Keratinocyte (primary cell): Measurements from ENCODE around the gene PTPRT. TPM values are rescaled to one million over a fixed set of nuclear protein-coding genes. Genes with fewer than 3 reads are reported as not detected.
A peak's percentile ranks its signal among the peaks of the same experiment; 100 is the strongest.

Source experiments
- DNase-seq: peaks from one replicate; pipeline ENCODE4 v3.0.0-alpha.2; 2011; ENCODE audit warnings: low read depth, missing footprints, low spot score
- FAIRE-seq: peaks from 2 replicates; lab custom pipeline; 2011; peaks lifted over from hg19 to GRCh38; lab: Jason Lieb, UNC
- H2AFZ ChIP-seq: 2 replicates; pipeline ENCODE4 v1.6.0; 2012; ENCODE audit warnings: low read length, control low read depth, inconsistent platforms; ENCODE audit not compliant: control insufficient read depth
- H3K27ac ChIP-seq: 2 replicates; pipeline ENCODE4 v1.5.1; 2011; ENCODE audit warnings: low read length; ENCODE audit not compliant: control insufficient read depth, insufficient read depth
- H3K27me3 ChIP-seq: 3 replicates; pipeline ENCODE4 v1.6.0; 2011; ENCODE audit warnings: low read length; ENCODE audit not compliant: control insufficient read depth, insufficient read depth; ENCODE audit errors: extremely low read depth
- H3K36me3 ChIP-seq, 2 experiments: 2 replicates in 1 of 2; 3 replicates in 1 of 2; pipeline ENCODE4 v1.5.1; 2011; ENCODE audit warnings: low read length in 2 of 2, mild to moderate bottlenecking in 1 of 2; ENCODE audit not compliant: control insufficient read depth in 2 of 2, insufficient read depth in 2 of 2; ENCODE audit errors: extremely low read depth in 1 of 2
- H3K4me1 ChIP-seq: 3 replicates; pipeline ENCODE4 v1.5.1; 2011; ENCODE audit warnings: low read length; ENCODE audit not compliant: control insufficient read depth, insufficient read depth; ENCODE audit errors: extremely low read depth
- H3K4me2 ChIP-seq: 3 replicates; pipeline ENCODE4 v1.6.0; 2011; ENCODE audit warnings: low read depth, low read length; ENCODE audit not compliant: control insufficient read depth, insufficient read depth; ENCODE audit errors: extremely low read depth
- H3K4me3 ChIP-seq, 3 experiments: fragments of 200-600 bp in 1 of 3; sonication (generic) in 1 of 3; 2 replicates in 2 of 3; 3 replicates in 1 of 3; pipeline ENCODE4 v1.5.1; 2011 to 2016; ENCODE audit warnings: low read length in 3 of 3, mild to moderate bottlenecking in 3 of 3, control low read depth in 2 of 3, inconsistent platforms in 1 of 3, low read depth in 1 of 3, mixed read lengths in 1 of 3, mixed run types in 1 of 3, moderate library complexity in 1 of 3; ENCODE audit not compliant: control insufficient read depth in 2 of 3, insufficient read depth in 2 of 3; ENCODE audit errors: extremely low read depth in 1 of 3
- H3K79me2 ChIP-seq: 2 replicates; pipeline ENCODE4 v1.6.0; 2012; ENCODE audit warnings: low read length; ENCODE audit not compliant: control insufficient read depth, insufficient read depth
- H3K9ac ChIP-seq: 3 replicates; pipeline ENCODE4 v1.6.0; 2011; ENCODE audit warnings: low read length; ENCODE audit not compliant: control insufficient read depth, insufficient read depth; ENCODE audit errors: extremely low read depth
- H3K9me1 ChIP-seq: 3 replicates; pipeline ENCODE4 v1.6.0; 2011; ENCODE audit warnings: low read length; ENCODE audit not compliant: control insufficient read depth, insufficient read depth; ENCODE audit errors: extremely low read depth
- H3K9me3 ChIP-seq: 2 replicates; pipeline ENCODE4 v1.5.1; 2012; ENCODE audit warnings: low read depth, low read length; ENCODE audit not compliant: control insufficient read depth
- H4K20me1 ChIP-seq: 3 replicates; pipeline ENCODE4 v1.6.0; 2011; ENCODE audit warnings: low read length; ENCODE audit not compliant: control insufficient read depth, insufficient read depth; ENCODE audit errors: extremely low read depth
- CTCF ChIP-seq, 3 experiments: IDR thresholded peaks in 1 of 3; conservative IDR thresholded peaks in 1 of 3; optimal IDR thresholded peaks in 1 of 3; 2 replicates in 2 of 3; 3 replicates in 1 of 3; pipeline versions ENCODE3 to v1.5.1; 2011; ENCODE audit warnings: low read length in 3 of 3, mild to moderate bottlenecking in 3 of 3, moderate library complexity in 2 of 3, control low read depth in 1 of 3, inconsistent platforms in 1 of 3; ENCODE audit not compliant: insufficient read depth in 2 of 3; ENCODE audit errors: extremely low read depth in 1 of 3
- EZH2 ChIP-seq: IDR thresholded peaks from one replicate; pipeline ENCODE4 v1.6.1; 2012; ENCODE audit warnings: inconsistent platforms, mild to moderate bottlenecking, low read length, moderate library complexity
- dilution Hi-C: fragments of 300-500 bp; cut with MboI; formaldehyde crosslinking; loops from one replicate; pipeline ENCODE4 v1.7.0; 2020; ENCODE audit warnings: low sequenced_read_pairs; ENCODE audit not compliant: extremely low pct_ligation_motif_present
- polyA plus RNA-seq, 5 experiments: library from polyadenylated mRNA; depleted of rRNA in 3 of 5; stranded (reverse) in 3 of 5; stranded (forward) in 1 of 5; unstranded in 1 of 5; fragments of >200 nt; gene quantifications; 1 replicate in 1 of 5; 2 replicates in 3 of 5; 3 replicates in 1 of 5; pipeline versions ENCODE4 v1.2.1 to v1.2.3, GENCODE V29; 2011 to 2012; ENCODE audit warnings: missing spikeins in 2 of 5, low read depth in 1 of 5, low replicate concordance in 1 of 5

The PTPRT gene
- polyA plus RNA-seq, 1 donor (not counting 4 experiments of a cell fraction or from before 2014, with no cell fraction given): not detected

GRCh38 chr20:42572320-42573016 lies 617.2 kb downstream of the PTPRT start:
- no peak overlapping the region for H3K9ac ChIP-seq
- H3K4me1 ChIP-seq: no peaks in the 10 kb centered on the region
- no peak overlapping the region for H3K4me2 ChIP-seq
- H4K20me1 ChIP-seq: no peaks in the 10 kb centered on the region
- H3K9me1 ChIP-seq: no peaks in the 10 kb centered on the region
- FAIRE-seq (no peak), DNase-seq (no peak)
- no peaks in the 10 kb centered on the region for H3K9me3 ChIP-seq
- no peaks in the 10 kb centered on the region for H3K79me2 ChIP-seq
- H3K4me3 ChIP-seq: no peak overlapping the region
- H3K36me3 ChIP-seq: no peaks in the 10 kb centered on the region
- no peaks in the 10 kb centered on the region for H3K27me3 ChIP-seq
- no peak for TF ChIP-seq CTCF (optimal IDR thresholded peaks at IDR 0.05 in 1 of 3, IDR thresholded peaks at IDR 0.05 in 1 of 3, conservative IDR thresholded peaks at IDR 0.05 in 1 of 3; ENCODE audit: extremely low read depth in 1 of 3, insufficient read depth in 2 of 3, low read length in 3 of 3)
- no peak for TF ChIP-seq EZH2
- H3K27ac ChIP-seq: no peak overlapping the region
- dilution Hi-C loops: no loop called here
- H2AFZ ChIP-seq: no peak overlapping the region

- DNase-seq (peak; percentile 60), FAIRE-seq (peak; percentile 90)
- no peaks in the 10 kb centered on the region for H3K27me3 ChIP-seq
- H3K27ac ChIP-seq: peak overlapping the region; percentile 49
- H2AFZ ChIP-seq: no peak overlapping the region
- H3K4me3 ChIP-seq: no peak overlapping the region
- H3K9me1 ChIP-seq: no peaks in the 10 kb centered on the region
- no peak for TF ChIP-seq CTCF (optimal IDR thresholded peaks at IDR 0.05 in 1 of 3, IDR thresholded peaks at IDR 0.05 in 1 of 3, conservative IDR thresholded peaks at IDR 0.05 in 1 of 3; ENCODE audit: extremely low read depth in 1 of 3, insufficient read depth in 2 of 3, low read length in 3 of 3)
- no peak for TF ChIP-seq EZH2
- no peaks in the 10 kb centered on the region for H3K4me1 ChIP-seq
- H3K79me2 ChIP-seq: no peaks in the 10 kb centered on the region
- no peak overlapping the region for H3K9ac ChIP-seq
- H3K4me2 ChIP-seq: no peak overlapping the region
- H3K36me3 ChIP-seq: no peaks in the 10 kb centered on the region
- dilution Hi-C loops: no loop called here
- no peaks in the 10 kb centered on the region for H4K20me1 ChIP-seq
- no peaks in the 10 kb centered on the region for H3K9me3 ChIP-seq
Measured at GRCh38 chr20:42567409-42567808, 622.3 kb downstream of the PTPRT start.
